PFSK-1 (cell line): ENCODE data around the gene ADGRL3.

Experiments used
- FOXP2 ChIP-seq: optimal IDR thresholded peaks from 2 replicates; pipeline ENCODE3; 2011; ENCODE audit warnings: borderline replicate concordance, control low read depth, inconsistent platforms; ENCODE audit not compliant: insufficient read depth; ENCODE audit errors: extremely low read length, extremely low read depth
- POLR2AphosphoS5 ChIP-seq: IDR thresholded peaks from 2 replicates; pipeline ENCODE4 v1.6.1; 2012; ENCODE audit warnings: low read depth, mild to moderate bottlenecking, control low read depth, low read length, moderate library complexity
- SIN3A ChIP-seq: IDR thresholded peaks from 2 replicates; pipeline ENCODE4 v1.6.1; 2012; ENCODE audit warnings: mild to moderate bottlenecking, low read length, moderate library complexity, borderline replicate concordance; ENCODE audit not compliant: insufficient read depth
- TAF1 ChIP-seq: IDR thresholded peaks from 2 replicates; pipeline ENCODE4 v1.6.1; 2012; ENCODE audit warnings: low read length, control low read depth, borderline replicate concordance; ENCODE audit not compliant: insufficient read depth
- TF ChIP-seq, protein P1 (sequence below), 2 experiments: IDR thresholded peaks; 2 replicates each; pipeline versions ENCODE4 v1.6.1 to v1.8.0; 2011 to 2012; ENCODE audit warnings: low read depth in 2 of 2, low read length in 2 of 2, control low read depth in 1 of 2, inconsistent platforms in 1 of 2, mild to moderate bottlenecking in 1 of 2, moderate library complexity in 1 of 2; ENCODE audit not compliant: insufficient read depth in 1 of 2

ADGRL3 gene

DNA sequence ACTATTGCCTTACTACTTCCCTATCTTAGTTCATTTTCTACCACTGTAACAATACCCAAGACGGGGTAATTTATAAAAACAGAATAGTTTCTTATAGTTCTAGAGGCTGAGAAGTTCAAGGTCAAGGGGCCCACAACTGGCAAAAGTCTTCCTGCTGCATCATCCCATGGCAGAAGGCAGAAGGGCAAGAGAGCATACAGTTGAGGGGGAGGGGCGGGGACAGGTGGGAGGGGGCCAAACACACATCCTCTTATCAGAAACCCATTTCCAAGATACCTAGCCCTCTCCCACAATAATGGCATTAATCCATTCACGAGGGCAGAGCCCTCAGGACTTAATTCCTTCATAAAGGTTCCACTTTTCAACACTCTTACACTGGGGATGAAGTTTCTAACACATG is 690.2 kb downstream of the ADGRL3 start:
- TF ChIP-seq, protein P1, sequence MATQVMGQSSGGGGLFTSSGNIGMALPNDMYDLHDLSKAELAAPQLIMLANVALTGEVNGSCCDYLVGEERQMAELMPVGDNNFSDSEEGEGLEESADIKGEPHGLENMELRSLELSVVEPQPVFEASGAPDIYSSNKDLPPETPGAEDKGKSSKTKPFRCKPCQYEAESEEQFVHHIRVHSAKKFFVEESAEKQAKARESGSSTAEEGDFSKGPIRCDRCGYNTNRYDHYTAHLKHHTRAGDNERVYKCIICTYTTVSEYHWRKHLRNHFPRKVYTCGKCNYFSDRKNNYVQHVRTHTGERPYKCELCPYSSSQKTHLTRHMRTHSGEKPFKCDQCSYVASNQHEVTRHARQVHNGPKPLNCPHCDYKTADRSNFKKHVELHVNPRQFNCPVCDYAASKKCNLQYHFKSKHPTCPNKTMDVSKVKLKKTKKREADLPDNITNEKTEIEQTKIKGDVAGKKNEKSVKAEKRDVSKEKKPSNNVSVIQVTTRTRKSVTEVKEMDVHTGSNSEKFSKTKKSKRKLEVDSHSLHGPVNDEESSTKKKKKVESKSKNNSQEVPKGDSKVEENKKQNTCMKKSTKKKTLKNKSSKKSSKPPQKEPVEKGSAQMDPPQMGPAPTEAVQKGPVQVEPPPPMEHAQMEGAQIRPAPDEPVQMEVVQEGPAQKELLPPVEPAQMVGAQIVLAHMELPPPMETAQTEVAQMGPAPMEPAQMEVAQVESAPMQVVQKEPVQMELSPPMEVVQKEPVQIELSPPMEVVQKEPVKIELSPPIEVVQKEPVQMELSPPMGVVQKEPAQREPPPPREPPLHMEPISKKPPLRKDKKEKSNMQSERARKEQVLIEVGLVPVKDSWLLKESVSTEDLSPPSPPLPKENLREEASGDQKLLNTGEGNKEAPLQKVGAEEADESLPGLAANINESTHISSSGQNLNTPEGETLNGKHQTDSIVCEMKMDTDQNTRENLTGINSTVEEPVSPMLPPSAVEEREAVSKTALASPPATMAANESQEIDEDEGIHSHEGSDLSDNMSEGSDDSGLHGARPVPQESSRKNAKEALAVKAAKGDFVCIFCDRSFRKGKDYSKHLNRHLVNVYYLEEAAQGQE (IDR thresholded peaks at IDR 0.05; ENCODE audit: insufficient read depth in 1 of 2, low read depth in 2 of 2, low read length in 2 of 2): no peak
- TF ChIP-seq SIN3A (no peak), POLR2AphosphoS5 (no peak), TAF1 (no peak), FOXP2 (no peak)

DNA sequence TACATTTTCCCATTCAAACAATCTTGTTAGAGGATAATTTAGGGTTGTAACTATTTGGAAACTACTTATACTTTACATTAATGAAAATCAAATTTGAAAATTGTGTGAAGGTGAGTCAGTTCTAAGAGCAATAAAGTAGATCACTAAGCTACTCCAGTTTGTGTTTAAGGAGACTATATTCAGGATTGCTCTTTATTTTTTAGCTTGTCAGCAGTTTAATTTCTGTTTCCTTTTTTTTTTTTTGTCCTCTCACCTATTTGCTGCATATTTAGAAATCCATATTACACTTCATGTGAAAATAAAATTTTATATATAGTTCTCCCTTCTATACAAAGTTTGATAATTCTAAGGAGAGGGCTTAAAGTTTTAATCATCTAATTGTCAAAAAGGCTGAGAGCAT is 691.8 kb downstream of the ADGRL3 start:
- no peak for TF ChIP-seq POLR2AphosphoS5
- no peak for TF ChIP-seq TAF1
- no peak for TF ChIP-seq SIN3A
- no peak for TF ChIP-seq FOXP2
- TF ChIP-seq, protein P1 (IDR thresholded peaks at IDR 0.05; ENCODE audit: insufficient read depth in 1 of 2, low read depth in 2 of 2, low read length in 2 of 2): no peak

DNA sequence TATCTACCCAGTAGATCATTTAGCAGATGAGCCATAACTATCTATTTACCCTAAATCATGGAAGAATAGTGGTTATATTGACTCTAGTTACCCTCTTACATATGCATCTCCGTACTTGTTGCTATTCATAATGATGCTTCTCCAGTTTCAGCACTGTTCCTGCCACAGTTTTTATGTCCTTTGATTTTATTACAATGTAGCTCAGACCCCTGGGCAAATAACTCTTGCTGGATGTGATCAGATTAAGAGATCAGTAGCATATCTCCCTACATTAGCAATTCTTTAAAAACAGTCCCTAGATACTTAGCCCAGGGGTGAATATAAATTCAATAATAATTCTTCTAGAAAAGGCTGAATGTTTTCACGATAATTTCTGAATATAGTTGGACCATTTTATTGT is 696.5 kb downstream of the ADGRL3 start:
- TF ChIP-seq POLR2AphosphoS5 (no peak), TAF1 (no peak), SIN3A (no peak), FOXP2 (no peak)
- TF ChIP-seq, protein P1 (IDR thresholded peaks at IDR 0.05; ENCODE audit: insufficient read depth in 1 of 2, low read depth in 2 of 2, low read length in 2 of 2): no peak

DNA sequence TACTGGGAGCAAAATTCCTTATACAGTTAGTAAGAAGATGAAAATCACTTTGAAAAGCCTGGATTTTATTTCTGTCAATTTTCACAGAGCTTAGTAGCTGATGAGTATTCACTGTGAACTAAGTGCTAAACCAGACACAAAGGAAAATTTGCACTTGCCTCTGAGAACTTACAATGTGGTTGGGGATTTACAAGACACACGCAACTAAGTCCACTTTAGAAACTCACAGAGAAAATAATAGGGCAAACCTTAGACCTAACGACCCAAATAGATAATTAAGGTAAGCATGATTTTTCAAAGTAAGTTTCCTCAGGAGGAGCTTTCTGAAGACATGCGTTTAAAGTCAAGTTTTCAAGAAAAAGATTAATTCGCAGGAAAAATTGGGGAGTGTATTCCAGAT is 708.9 kb downstream of the ADGRL3 start:
- TF ChIP-seq FOXP2: no peak
- TF ChIP-seq, protein P1 (IDR thresholded peaks at IDR 0.05; ENCODE audit: insufficient read depth in 1 of 2, low read depth in 2 of 2, low read length in 2 of 2): no peak
- no peak for TF ChIP-seq SIN3A
- no peak for TF ChIP-seq POLR2AphosphoS5
- TF ChIP-seq TAF1: no peak

DNA sequence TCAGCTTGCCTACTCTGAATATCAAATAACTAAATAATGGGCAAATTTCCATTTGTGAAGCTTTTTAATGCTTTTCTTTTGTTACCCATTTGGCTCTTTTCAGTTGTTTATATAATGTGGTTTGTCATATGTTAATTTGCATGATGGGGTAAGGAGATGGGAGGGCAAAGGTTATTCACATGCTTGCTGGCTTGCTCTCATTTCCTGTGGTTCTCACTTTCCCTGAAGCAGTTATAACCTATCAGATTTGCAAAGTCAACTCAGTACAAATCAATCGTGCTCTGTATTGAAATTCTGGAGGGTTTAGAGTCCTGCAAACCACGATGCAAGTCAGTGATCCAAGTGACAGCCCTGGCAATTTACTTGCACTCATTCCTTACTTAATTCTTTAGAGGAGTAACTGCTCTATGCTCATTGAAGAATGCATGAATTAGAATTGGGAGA is 711.2 kb downstream of the ADGRL3 start:
- TF ChIP-seq SIN3A (no peak), POLR2AphosphoS5 (no peak), TAF1 (no peak), FOXP2 (no peak)
- TF ChIP-seq, protein P1 (IDR thresholded peaks at IDR 0.05; ENCODE audit: insufficient read depth in 1 of 2, low read depth in 2 of 2, low read length in 2 of 2): no peak
